Stimulated activated CD8-positive, alpha-beta memory T cell treated with anti-CD3 and anti-CD28 coated beads, Interleukin-7, amount 100 ng/mL, for 24 hours (primary cell): ENCODE measurements around the gene NUP210.

Experiments
- DNase-seq: peaks from one replicate; pipeline ENCODE4 v3.0.0-alpha.2; 2020; ENCODE audit warnings: low read depth

The NUP210 gene

GRCh38 chr3:13319564-13320220 lies 100.4 kb downstream of the NUP210 start:
- no peak for DNase-seq

- DNase-seq = no peak
Measured at GRCh38 chr3:13318626-13319470, 101.3 kb downstream of the NUP210 start.

- no peak for DNase-seq
Measured at GRCh38 chr3:13317596-13318320, 102.4 kb downstream of the NUP210 start.

- no peak for DNase-seq
Measured at GRCh38 chr3:13316603-13317002, 103.5 kb downstream of the NUP210 start.

- no peak for DNase-seq
Measured at GRCh38 chr3:13314877-13315276, 105.2 kb downstream of the NUP210 start.

GRCh38 chr3:13313813-13314212 lies 106.3 kb downstream of the NUP210 start:
- no peak for DNase-seq

- DNase-seq = no peak
Measured at GRCh38 chr3:13309004-13309403, 111.1 kb downstream of the NUP210 start.

GRCh38 chr3:13308380-13308801 lies 111.7 kb downstream of the NUP210 start:
- DNase-seq = no peak

- DNase-seq = no peak
Measured at GRCh38 chr3:13307041-13307440, 113.1 kb downstream of the NUP210 start.

- DNase-seq = no peak
Measured at GRCh38 chr3:13305623-13306022, 114.5 kb downstream of the NUP210 start.

- DNase-seq = no peak
Measured at GRCh38 chr3:13303410-13303809, 116.7 kb downstream of the NUP210 start.

- DNase-seq = no peak
Measured at GRCh38 chr3:13301286-13301987, 118.7 kb downstream of the NUP210 start.

GRCh38 chr3:13300546-13301285 lies 119.4 kb downstream of the NUP210 start:
- no peak for DNase-seq

- DNase-seq = no peak
Measured at GRCh38 chr3:13299531-13300155, 120.5 kb downstream of the NUP210 start.

GRCh38 chr3:13296662-13297061 lies 123.5 kb downstream of the NUP210 start:
- DNase-seq = no peak

GRCh38 chr3:13294442-13295351 lies 125.4 kb downstream of the NUP210 start:
- no peak for DNase-seq

- DNase-seq = no peak
Measured at GRCh38 chr3:13292375-13292774, 127.7 kb downstream of the NUP210 start.

GRCh38 chr3:13290941-13291340 lies 129.2 kb downstream of the NUP210 start:
- no peak for DNase-seq

- DNase-seq = no peak
Measured at GRCh38 chr3:13289771-13290285, 130.3 kb downstream of the NUP210 start.
